HK-2 (cell line): ENCODE results near the gene BCAS3.

Experiments used
- DNase-seq: peaks from one replicate; pipeline ENCODE4 v3.0.0-alpha.2; 2018; ENCODE audit not compliant: unreplicated experiment

Gene BCAS3

DNA sequence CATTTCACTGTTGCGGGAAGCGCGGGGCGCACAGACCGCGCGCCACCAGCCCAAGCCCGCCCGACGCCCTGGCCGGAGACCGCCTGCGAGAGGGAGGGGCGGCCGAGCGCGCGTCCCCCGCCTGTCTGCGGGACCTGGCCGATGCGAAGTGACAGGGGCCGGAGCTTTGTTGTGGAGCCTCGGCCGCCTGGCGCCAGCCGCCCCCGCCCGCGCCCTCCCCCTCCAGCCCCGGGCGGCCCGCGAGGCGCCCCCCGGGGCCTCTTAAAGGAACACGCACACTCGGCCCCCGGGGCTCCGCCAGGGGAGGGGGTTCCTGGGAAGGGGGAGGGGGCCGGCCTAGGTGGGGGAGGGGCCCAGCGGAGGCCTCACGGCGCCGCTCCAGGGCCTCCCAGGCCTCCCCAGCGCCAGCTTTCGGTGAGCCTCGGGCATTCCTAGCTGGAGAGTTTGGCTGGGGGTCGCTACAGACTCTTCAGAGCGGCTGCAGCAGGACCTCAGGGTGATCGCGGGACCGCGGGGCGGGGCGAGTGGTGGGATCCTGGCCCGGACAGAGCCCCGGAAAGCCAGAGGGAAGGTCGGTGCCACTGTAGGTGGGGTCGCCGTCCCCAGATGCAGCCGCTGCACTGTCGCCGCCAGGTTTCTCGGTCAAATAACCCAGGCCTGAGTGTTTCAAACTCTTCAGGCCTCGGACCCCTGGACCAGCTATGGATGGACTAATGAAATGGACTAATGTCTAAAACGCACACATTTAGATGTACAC, 719.6 kb downstream of the BCAS3 start:
- no peak for DNase-seq

- no peak for DNase-seq
These were observed 721.1 kb downstream of the BCAS3 start for GRCh38 chr17:61398721-61399130.

DNA sequence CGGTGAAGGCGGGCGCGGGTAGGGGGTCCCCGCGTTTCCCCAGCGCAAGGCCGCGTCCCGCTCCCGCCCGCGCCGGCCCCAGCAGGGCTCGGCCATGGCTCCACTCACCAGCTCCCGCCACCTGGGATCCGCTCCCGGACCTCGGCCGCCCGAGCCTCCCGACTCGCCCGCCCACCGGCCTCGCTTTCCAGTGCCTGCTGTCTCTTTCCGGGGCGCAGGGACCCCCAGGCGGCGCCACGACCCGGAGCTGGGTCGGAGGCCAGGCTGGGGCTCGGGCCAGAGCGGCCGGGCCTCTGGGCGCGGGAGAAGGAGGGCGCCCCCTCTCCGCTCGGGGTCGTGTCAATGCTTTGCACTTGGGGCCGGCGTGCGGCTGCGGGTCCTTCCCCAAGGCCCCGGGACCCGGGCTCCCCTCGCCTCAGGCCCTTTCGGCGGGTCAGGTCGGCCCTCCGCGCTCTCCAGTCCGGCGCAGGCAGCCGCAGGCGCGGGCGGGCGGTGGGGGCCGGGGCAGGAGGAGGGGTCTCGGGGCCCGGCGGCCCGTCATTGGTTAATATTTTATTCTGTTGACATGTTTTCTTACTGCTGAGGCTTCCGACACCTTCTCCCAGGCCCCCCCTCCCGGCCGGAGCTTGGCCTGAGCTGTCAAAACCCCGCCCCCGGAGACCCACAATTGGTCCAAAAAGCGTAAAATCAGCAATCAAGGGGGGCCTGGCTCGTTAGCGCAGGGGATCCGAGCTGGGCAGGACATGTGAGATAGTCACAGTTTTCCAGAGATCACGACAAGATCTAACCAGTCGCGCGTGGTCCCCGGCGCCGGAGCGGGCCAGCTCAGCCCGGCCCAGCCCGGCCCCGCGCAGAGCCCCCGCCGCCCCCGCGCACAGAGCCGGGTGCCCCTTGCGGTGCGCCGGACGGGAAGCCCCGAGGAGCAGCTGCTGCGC, 721.7 kb downstream of the BCAS3 start, which contains the start of gene TBX2:
Gene TBX2 (plus strand): TSS at position 713 of the 935 bp plus-strand sequence. CDS start 334 bp downstream, outside the sequence.
- DNase-seq: peak; percentile 65

DNA sequence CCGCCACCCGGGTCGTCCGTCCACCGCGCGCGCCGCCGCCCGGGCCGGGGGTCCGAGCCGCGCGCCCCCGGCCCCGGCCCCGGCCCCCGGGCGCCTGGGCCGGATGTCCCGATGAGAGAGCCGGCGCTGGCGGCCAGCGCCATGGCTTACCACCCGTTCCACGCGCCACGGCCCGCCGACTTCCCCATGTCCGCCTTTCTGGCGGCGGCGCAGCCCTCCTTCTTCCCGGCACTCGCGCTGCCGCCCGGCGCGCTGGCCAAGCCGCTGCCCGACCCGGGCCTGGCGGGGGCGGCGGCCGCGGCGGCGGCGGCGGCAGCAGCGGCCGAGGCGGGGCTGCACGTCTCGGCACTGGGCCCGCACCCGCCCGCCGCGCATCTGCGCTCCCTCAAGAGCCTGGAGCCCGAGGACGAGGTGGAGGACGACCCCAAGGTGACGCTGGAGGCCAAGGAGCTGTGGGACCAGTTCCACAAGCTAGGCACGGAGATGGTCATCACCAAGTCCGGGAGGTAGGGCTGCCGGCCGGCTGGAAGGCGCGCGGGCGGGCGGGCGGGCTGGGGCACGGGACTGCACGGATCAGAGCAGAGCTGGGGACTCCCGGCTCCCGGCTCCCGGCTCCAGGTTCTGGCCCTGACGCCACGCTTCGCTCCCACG, 722.5 kb downstream of the BCAS3 start:
- DNase-seq: no peak

- no peak for DNase-seq
These were observed 723.2 kb downstream of the BCAS3 start for GRCh38 chr17:61400717-61401388.

DNA sequence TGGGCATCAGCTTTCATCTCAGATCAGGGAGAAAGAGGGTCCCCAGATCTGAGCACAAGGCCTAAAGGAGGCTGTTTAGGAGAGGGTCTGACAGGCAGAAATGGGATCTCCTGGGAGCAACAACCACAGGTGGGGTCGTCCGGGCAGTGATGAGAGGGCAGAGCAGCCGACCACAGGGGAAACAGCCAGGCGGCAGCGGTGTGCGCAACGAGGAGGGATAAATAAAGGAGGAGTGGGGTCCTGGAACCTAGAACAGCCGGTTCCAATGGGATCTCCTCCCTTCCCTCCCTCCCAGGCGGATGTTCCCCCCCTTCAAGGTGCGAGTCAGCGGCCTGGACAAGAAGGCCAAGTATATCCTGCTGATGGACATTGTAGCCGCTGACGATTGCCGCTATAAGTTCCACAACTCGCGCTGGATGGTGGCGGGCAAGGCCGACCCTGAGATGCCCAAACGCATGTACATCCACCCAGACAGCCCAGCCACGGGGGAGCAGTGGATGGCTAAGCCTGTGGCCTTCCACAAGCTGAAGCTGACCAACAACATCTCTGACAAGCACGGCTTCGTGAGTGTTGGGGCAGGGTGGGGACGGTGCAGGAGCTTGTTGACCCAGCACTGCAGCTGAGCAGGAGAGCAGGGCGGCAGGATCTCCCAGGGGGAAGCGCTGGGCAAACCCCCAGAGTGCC, 723.9 kb downstream of the BCAS3 start:
- no peak for DNase-seq

DNA sequence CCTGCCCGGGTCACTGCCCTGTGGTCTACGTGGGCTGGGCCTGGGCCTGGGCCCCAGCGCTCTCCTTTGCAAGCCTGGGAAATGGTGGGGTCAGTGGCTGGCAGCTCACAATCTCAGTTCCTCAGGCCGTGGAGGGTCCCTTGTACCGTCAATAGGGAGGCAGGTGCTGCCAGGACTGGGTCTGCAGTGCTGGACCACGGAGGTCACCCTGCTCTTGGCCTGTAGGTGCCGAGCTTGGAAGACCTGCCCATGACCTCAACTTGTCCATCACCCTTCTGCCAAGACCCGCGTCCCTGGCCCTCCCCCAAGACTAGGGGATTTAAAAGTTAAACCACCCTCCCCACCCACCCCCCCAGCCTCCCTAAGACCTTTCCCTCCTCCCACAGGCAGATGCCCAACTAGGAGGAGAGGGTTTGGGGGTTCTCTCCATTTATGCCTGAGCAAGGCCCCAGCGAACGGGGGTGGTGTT, 724.5 kb downstream of the BCAS3 start:
- no peak for DNase-seq

DNA sequence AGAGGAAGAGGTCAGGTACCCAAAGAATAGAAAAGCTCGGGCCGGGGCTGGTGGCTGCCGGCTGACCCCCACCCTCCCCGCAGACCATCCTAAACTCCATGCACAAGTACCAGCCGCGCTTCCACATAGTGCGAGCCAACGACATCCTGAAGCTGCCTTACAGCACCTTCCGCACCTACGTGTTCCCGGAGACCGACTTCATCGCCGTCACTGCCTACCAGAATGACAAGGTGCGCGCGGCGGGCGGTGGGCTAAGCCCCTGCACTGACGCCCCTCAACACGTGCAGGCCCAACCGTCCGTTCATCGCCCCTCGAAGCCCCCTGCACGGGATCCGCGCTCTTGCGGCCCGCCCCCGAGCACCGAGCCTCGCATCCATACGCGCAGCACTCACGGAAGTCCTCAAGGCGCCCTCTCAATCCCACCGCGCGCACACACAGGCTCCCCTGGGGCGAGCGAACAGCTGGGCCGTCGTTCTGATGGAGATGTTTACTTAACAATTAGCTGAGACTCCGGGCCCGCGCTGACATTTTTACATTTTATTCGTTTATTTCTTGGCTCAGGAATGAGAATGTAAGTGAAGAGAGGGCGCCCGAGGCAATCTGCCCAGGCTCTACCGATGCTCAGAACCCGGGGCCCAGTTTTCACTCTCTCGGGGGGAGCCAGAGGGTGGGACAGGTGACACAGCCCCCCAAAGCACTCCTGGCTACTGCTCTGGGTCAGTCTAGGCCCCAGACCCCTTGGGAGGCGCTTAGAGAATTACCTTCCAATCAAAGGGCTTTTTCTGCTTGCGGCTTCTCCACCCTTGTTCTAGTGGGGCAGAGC, 725.5 kb downstream of the BCAS3 start:
- no peak for DNase-seq

- no peak for DNase-seq
These were observed 726.4 kb downstream of the BCAS3 start for GRCh38 chr17:61403801-61404662.

DNA sequence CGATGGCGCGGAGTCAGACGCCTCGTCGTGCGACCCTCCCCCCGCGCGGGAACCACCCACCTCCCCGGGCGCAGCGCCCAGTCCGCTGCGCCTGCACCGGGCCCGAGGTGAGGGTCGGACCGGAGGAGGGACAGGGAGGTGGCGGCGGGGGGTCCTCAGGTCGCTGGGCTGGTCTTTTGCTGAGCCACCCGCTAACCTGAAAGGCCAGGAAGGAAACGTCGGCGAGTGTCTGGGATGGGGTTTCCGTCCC, 726.9 kb downstream of the BCAS3 start:
- DNase-seq: no peak

DNA sequence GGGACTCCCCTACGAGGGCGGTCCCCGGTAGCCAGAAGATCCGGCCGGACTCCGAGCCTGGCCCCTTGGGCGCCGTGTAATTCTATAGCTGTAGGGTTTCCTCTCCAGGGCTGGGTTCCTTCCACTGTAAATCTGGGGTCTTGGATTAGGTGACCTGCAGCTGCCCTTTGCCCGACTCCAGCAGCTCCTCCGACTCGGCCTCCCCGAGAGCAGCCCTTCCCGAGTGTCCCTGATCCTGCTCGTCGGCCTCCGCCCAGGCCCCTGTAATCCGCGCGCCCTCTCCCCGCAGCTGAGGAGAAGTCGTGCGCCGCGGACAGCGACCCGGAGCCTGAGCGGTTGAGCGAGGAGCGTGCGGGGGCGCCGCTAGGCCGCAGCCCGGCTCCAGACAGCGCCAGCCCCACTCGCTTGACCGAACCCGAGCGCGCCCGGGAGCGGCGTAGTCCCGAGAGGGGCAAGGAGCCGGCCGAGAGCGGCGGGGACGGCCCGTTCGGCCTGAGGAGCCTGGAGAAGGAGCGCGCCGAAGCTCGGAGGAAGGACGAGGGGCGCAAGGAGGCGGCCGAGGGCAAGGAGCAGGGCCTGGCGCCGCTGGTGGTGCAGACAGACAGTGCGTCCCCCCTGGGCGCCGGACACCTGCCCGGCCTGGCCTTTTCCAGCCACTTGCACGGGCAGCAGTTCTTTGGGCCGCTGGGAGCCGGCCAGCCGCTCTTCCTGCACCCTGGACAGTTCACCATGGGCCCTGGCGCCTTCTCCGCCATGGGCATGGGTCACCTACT, 727.4 kb downstream of the BCAS3 start:
- DNase-seq: no peak

- DNase-seq: peak; percentile 0
These were observed 728.3 kb downstream of the BCAS3 start for GRCh38 chr17:61405686-61406536.

DNA sequence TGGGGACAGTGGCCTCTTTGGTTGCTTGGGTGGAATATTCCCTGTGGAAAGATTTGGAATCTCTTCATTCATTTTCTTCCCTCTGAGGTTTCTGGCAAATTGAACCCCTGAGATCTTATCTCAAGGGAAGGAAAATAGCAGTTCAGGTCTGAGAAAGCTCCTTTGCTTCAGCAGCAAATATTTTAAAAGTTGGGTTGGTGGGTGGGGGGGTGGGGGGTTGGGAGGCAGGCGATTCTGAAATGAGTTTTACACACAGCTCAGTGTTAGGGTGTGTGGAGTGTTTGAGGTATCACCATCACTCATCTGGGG, 728.8 kb downstream of the BCAS3 start:
- no peak for DNase-seq

DNA sequence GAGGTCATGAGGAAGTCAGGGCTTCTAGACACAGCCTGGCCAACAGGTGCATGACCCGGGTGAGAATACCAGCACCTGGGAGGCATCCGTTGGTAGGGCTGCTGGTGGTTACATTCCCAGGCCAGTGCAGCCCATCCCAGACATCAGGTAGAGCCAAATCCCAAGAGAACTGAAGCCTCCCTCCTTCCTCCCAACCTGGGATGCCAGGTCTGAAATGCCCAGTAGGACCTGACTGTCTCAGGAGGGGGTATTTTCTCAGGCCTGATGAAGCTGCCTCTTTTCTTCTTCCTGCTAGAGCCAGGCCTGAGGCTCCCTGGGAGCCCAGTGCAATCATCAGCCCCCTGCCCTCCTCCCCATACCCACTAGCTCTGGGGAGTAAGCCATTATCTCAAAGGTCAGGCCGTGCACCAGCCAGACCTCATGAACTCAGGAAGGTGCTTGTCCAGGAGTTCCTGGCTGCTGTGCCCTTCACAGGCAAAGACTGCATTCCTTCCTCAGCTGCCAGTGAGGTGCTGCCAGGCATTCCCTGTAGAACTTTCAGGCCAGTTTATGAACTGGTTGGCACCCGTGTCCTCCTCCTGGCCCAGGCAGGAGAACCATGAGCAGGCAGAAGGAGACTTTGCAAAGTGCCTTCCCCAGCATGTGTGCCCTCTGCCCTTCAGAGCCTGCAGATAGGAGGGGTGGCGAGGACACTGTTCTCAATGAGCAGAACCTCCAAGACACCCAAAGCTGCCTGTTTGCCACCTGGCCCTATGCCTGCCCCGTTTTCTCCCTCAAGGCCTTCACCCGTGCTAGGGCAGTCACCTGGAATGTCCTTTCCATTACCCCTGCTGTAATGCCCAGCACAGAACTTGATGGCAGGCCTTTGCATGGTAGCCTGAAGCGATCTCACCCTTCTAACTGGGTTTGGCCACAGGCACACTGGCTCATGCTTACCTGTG, 729.6 kb downstream of the BCAS3 start:
- peak; percentile 1 for DNase-seq

DNA sequence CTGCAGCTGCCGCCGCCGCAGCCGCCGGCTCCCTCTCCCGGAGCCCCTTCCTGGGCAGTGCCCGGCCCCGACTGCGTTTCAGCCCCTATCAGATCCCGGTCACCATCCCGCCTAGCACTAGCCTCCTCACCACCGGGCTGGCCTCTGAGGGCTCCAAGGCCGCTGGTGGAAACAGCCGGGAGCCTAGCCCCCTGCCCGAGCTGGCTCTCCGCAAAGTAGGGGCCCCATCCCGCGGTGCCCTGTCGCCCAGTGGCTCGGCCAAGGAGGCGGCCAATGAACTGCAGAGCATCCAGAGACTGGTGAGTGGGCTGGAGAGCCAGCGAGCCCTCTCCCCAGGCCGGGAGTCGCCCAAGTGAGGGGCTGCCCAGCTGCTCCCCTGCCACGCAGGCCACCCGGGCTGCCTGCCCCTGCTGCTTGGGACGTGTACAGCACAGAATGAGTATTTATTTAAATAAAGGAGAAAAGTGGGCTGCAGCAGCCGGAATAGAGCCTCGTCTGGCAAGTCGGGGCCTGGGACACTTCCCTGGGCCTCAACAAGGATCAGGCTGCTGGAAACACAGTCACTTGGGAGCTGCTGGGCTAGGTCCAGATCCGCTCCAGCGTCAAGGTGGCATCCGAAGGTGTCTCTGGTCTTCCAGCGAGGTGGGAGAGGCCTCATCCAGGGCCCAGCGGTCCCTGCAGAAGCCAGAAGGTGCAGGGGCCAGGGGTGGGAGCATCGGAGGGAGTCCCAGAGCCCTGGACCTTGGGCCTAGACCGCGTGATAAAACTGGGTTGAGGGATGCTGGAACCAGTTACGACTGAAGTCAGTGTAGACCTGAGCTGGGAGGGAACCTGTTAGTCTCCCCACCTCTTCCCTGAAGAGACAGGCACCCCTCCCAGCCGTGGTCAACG, 730.7 kb downstream of the BCAS3 start:
- DNase-seq: peak; percentile 2
